Measurements from ENCODE around the gene GGPS1. TPM values are rescaled to one million over a fixed set of nuclear protein-coding genes. Genes with fewer than 3 reads are reported as not detected.
"Not testable (repeated sequence)": the region's sequence is repeated elsewhere in the genome, so short reads cannot be mapped to it uniquely, and the experiment has no call there.

Gene GGPS1
- total RNA-seq, 1 donor from 2014 or later: 39.1 TPM

DNA sequence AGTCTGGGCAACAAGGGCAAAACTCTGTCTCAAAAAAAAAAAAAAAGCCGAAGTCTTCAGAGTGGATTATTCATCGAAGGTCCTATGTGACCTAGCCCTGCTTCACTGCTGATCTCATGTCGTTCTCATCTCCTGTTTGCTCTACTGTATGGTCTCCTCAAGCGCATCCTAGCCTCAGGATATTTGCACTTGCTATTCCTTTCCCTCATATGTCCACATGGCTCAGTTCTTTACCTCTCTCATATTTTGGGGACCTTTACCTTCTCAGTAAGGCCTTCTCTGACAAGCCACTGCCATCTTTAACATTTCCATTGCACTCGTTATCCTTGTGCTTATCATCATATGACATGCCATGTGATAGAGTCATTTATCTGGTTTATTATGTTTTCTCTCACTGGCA is 41.4 kb downstream of the GGPS1 start:
- H4K20me1 ChIP-seq (ENCODE audit: insufficient read depth, low read length): peaks cover 8% of the 10 kb centered on the region
- H3K27ac ChIP-seq (ENCODE audit: low read depth, low read length): no peak overlapping the region
- H3K79me2 ChIP-seq (ENCODE audit: insufficient read depth, low read length): peaks cover 50% of the 10 kb centered on the region
- H2AFZ ChIP-seq (ENCODE audit: low read depth, low read length): no peak overlapping the region
- no peaks in the 10 kb centered on the region for H3K27me3 ChIP-seq (ENCODE audit: insufficient read depth, low read length)
- H3K4me1 ChIP-seq (ENCODE audit: insufficient read depth, low read length): peaks cover 4% of the 10 kb centered on the region
- H3K4me3 ChIP-seq (ENCODE audit: insufficient read depth, low read depth, low read length): no peak overlapping the region
- H3K4me3 Mint-ChIP-seq (ENCODE audit: unreplicated experiment): peak overlapping the region; percentile 17
- no peak for TF ChIP-seq EZH2 (IDR thresholded peaks at IDR 0.05; ENCODE audit: insufficient read depth, low read length)
- TF ChIP-seq, protein P1, sequence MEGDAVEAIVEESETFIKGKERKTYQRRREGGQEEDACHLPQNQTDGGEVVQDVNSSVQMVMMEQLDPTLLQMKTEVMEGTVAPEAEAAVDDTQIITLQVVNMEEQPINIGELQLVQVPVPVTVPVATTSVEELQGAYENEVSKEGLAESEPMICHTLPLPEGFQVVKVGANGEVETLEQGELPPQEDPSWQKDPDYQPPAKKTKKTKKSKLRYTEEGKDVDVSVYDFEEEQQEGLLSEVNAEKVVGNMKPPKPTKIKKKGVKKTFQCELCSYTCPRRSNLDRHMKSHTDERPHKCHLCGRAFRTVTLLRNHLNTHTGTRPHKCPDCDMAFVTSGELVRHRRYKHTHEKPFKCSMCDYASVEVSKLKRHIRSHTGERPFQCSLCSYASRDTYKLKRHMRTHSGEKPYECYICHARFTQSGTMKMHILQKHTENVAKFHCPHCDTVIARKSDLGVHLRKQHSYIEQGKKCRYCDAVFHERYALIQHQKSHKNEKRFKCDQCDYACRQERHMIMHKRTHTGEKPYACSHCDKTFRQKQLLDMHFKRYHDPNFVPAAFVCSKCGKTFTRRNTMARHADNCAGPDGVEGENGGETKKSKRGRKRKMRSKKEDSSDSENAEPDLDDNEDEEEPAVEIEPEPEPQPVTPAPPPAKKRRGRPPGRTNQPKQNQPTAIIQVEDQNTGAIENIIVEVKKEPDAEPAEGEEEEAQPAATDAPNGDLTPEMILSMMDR (IDR thresholded peaks at IDR 0.05; ENCODE audit: insufficient read depth, low read depth, low read length): no peak
- H3K4me2 ChIP-seq (ENCODE audit: low read length): no peak overlapping the region
- DNase-seq (ENCODE audit: low read depth) (no peak), FAIRE-seq (no peak)
- H3K36me3 Mint-ChIP-seq (ENCODE audit: low read depth, unreplicated experiment): peaks cover 2% of the 10 kb centered on the region
- H3K27me3 Mint-ChIP-seq (ENCODE audit: low read depth, unreplicated experiment): no peaks in the 10 kb centered on the region
- H3K27ac Mint-ChIP-seq (ENCODE audit: unreplicated experiment): no peak overlapping the region
- H3K9me3 Mint-ChIP-seq (ENCODE audit: unreplicated experiment): no peaks in the 10 kb centered on the region
- H3K9ac ChIP-seq (ENCODE audit: low read length): no peak overlapping the region
- H3K9me3 ChIP-seq (ENCODE audit: insufficient read depth, low read depth, low read length): no peaks in the 10 kb centered on the region
- peaks cover 7% of the 10 kb centered on the region for H3K4me1 Mint-ChIP-seq (ENCODE audit: low read depth, unreplicated experiment)
- no peaks in the 10 kb centered on the region for H3K36me3 ChIP-seq (ENCODE audit: insufficient read depth, low read length)

DNA sequence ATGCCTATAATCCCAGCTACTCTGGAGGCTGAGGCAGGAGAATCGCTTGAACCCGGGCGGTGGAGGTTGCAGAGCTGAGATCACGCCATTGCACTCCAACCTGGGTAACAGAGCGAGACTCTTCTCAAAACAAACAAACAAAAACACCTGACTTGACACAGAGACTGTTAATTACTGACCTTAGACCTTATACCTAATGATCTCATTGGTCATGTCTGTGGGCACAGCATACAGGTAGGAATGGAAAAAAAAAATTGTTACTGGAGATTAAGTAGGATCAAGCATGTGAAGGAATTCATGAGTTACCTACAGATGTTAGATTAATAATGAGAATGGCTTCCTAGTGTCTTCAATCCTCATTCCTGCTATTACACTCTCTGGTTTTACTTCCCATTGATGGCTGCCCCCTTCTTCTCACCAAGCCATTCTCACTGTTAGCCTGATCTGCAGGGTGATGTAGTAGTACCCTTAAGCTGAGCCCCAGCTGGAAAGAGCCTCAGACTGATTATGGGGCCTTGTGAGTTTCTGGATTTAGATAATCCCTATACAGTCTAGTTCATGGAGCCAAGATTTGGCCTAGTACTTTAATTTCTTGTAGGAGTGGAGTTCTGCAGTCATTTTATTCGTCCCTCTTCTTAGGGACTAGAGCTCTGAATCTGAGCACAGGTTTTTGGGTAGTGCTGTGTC is 47.7 kb downstream of the GGPS1 start:
- H3K4me2 ChIP-seq (ENCODE audit: low read length): no peak overlapping the region
- peaks cover 52% of the 10 kb centered on the region for H3K79me2 ChIP-seq (ENCODE audit: insufficient read depth, low read length)
- no peak for DNase-seq (ENCODE audit: low read depth)
- Mint-ChIP-seq H3K9me3 (ENCODE audit: unreplicated experiment) (no peaks in the 10 kb centered on the region), H3K27ac (ENCODE audit: unreplicated experiment) (no peak overlapping the region), H3K4me1 (ENCODE audit: low read depth, unreplicated experiment) (no peaks in the 10 kb centered on the region), H3K27me3 (ENCODE audit: low read depth, unreplicated experiment) (no peaks in the 10 kb centered on the region), H3K36me3 (ENCODE audit: low read depth, unreplicated experiment) (peaks cover 5% of the 10 kb centered on the region), H3K4me3 (ENCODE audit: unreplicated experiment) (no peak overlapping the region)
- no peak overlapping the region for H3K4me3 ChIP-seq (ENCODE audit: insufficient read depth, low read depth, low read length)
- no peak for FAIRE-seq
- H3K27ac ChIP-seq (ENCODE audit: low read depth, low read length): no peak overlapping the region
- peaks cover 30% of the 10 kb centered on the region for H4K20me1 ChIP-seq (ENCODE audit: insufficient read depth, low read length)
- no peak for TF ChIP-seq EZH2 (IDR thresholded peaks at IDR 0.05; ENCODE audit: insufficient read depth, low read length)
- TF ChIP-seq, protein P1 (IDR thresholded peaks at IDR 0.05; ENCODE audit: insufficient read depth, low read depth, low read length): no peak
- H3K9me3 ChIP-seq (ENCODE audit: insufficient read depth, low read depth, low read length): no peaks in the 10 kb centered on the region
- H3K4me1 ChIP-seq (ENCODE audit: insufficient read depth, low read length): no peaks in the 10 kb centered on the region
- H3K36me3 ChIP-seq (ENCODE audit: insufficient read depth, low read length): peaks cover 8% of the 10 kb centered on the region
- no peak overlapping the region for H2AFZ ChIP-seq (ENCODE audit: low read depth, low read length)
- H3K9ac ChIP-seq (ENCODE audit: low read length): no peak overlapping the region
- H3K27me3 ChIP-seq (ENCODE audit: insufficient read depth, low read length): no peaks in the 10 kb centered on the region

DNA sequence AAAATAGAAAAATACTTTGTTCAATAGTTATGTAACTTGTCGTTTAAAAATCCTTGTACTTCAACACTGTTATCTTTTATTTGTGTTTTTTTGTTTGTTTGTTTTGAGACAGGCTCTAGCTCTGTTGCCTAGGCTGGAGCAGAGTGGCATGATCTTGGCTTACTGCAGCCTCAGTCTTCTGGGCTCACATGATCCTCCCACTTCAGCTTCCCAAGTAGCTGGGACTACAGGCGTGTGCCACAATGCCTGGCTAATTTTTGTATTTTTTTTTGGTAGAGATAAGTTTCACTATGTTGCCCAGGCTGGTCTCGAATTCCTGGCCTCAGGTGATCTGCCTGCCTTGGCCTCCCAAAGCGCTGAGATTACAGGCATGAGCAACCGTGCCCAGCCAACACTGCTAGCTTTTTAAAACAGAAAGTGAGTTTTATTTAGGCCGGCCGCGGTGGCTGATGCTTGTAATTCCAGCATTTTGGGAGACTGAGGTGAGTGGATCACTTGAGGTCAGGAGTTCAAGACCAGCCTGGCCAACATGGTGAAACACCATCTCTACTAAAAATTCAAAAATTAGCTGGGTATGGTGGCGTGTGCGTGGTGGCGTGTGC is 49.9 kb downstream of the GGPS1 start:
- not testable (repeated sequence) for H3K27ac Mint-ChIP-seq (ENCODE audit: unreplicated experiment); H3K27ac ChIP-seq (ENCODE audit: low read depth, low read length); H3K36me3 ChIP-seq (ENCODE audit: insufficient read depth, low read length); FAIRE-seq; H3K4me1 Mint-ChIP-seq (ENCODE audit: low read depth, unreplicated experiment); H3K9me3 ChIP-seq (ENCODE audit: insufficient read depth, low read depth, low read length); H3K4me3 Mint-ChIP-seq (ENCODE audit: unreplicated experiment); H3K27me3 Mint-ChIP-seq (ENCODE audit: low read depth, unreplicated experiment); H3K36me3 Mint-ChIP-seq (ENCODE audit: low read depth, unreplicated experiment); H3K4me2 ChIP-seq (ENCODE audit: low read length); H3K9ac ChIP-seq (ENCODE audit: low read length); DNase-seq (ENCODE audit: low read depth); H3K4me1 ChIP-seq (ENCODE audit: insufficient read depth, low read length); H2AFZ ChIP-seq (ENCODE audit: low read depth, low read length); H3K27me3 ChIP-seq (ENCODE audit: insufficient read depth, low read length); H3K4me3 ChIP-seq (ENCODE audit: insufficient read depth, low read depth, low read length); H3K9me3 Mint-ChIP-seq (ENCODE audit: unreplicated experiment)
- Histone ChIP-seq H3K79me2 (ENCODE audit: insufficient read depth, low read length) (peaks cover 36% of the 10 kb centered on the region), H4K20me1 (ENCODE audit: insufficient read depth, low read length) (peaks cover 30% of the 10 kb centered on the region)

DNA sequence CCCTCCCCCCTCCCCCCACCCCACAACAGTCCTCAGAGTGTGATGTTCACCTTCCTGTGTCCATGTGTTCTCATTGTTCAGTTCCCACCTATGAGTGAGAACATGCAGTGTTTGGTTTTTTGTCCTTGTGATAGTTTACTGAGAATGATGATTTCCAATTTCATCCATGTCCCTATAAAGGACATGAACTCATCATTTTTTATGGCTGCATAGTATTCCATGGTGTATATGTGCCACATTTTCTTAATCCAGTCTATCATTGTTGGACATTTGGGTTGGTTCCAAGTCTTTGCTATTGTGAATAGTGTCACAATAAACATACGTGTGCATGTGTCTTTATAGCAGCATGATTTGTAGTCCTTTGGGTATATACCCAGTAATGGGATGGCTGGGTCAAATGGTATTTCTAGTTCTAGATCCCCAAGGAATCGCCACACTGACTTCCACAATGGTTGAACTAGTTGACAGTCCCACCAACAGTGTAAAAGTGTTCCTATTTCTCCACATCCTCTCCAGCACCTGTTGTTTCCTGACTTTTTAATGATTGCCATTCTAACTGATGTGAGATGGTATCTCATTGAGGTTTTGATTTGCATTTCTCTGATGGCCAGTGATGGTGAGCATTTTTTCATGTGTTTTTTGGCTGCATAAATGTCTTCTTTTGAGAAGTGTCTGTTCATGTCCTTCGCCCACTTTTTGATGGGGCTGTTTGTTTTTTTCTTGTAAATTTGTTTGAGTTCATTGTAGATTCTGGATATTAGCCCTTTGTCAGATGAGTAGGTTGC is 53.8 kb downstream of the GGPS1 start:
- H3K27ac ChIP-seq (ENCODE audit: low read depth, low read length); H3K27ac Mint-ChIP-seq (ENCODE audit: unreplicated experiment); H3K36me3 Mint-ChIP-seq (ENCODE audit: low read depth, unreplicated experiment); H3K4me1 ChIP-seq (ENCODE audit: insufficient read depth, low read length); H3K27me3 ChIP-seq (ENCODE audit: insufficient read depth, low read length); H3K4me1 Mint-ChIP-seq (ENCODE audit: low read depth, unreplicated experiment); H3K4me3 Mint-ChIP-seq (ENCODE audit: unreplicated experiment); DNase-seq (ENCODE audit: low read depth); H3K4me3 ChIP-seq (ENCODE audit: insufficient read depth, low read depth, low read length); H3K9me3 ChIP-seq (ENCODE audit: insufficient read depth, low read depth, low read length); FAIRE-seq; H3K27me3 Mint-ChIP-seq (ENCODE audit: low read depth, unreplicated experiment); H3K36me3 ChIP-seq (ENCODE audit: insufficient read depth, low read length); H3K9me3 Mint-ChIP-seq (ENCODE audit: unreplicated experiment); H3K9ac ChIP-seq (ENCODE audit: low read length); H2AFZ ChIP-seq (ENCODE audit: low read depth, low read length); H3K4me2 ChIP-seq (ENCODE audit: low read length): not testable (repeated sequence)
- peaks cover 10% of the 10 kb centered on the region for H4K20me1 ChIP-seq (ENCODE audit: insufficient read depth, low read length)
- peaks cover 11% of the 10 kb centered on the region for H3K79me2 ChIP-seq (ENCODE audit: insufficient read depth, low read length)

All from astrocyte (in vitro differentiated cells and primary cell).